SK-N-SH treated with all-trans-retinoic acid at 6 μM for 48 hours (cell line): ENCODE results near the gene TSGA10IP.

Experiments
- ATAC-seq: fragments of 200-7000 bp; cut with Tn5 transposase; 3 replicates; pipeline ENCODE4 v1.9.1; 2020; ENCODE audit warnings: mild to moderate bottlenecking, moderate library complexity
- ARNTL ChIP-seq: fragments of 450-650 bp; formaldehyde crosslinking; IDR thresholded peaks from 2 replicates; pipeline ENCODE4 v1.5.0; 2020; ENCODE audit warnings: low read depth, mild to moderate bottlenecking, moderate library complexity, borderline replicate concordance
- BACH2 ChIP-seq: fragments of 250-450 bp; sonication (Bioruptor Pico); IDR thresholded peaks from 2 replicates; pipeline ENCODE4 v1.9.0; 2021; ENCODE audit warnings: mild to moderate bottlenecking, borderline replicate concordance
- CSDC2 ChIP-seq: fragments of 250-450 bp; sonication (Bioruptor Pico); IDR thresholded peaks from 2 replicates; pipeline ENCODE4 v1.5.0; 2020; ENCODE audit warnings: mild to moderate bottlenecking, moderate library complexity
- ESRRG ChIP-seq: fragments of 250-450 bp; sonication (Bioruptor Pico); IDR thresholded peaks from 2 replicates; pipeline ENCODE4 v1.6.1; 2021; ENCODE audit warnings: mild to moderate bottlenecking
- GLIS3 ChIP-seq: fragments of 250-450 bp; sonication (Bioruptor Pico); IDR thresholded peaks from 2 replicates; pipeline ENCODE4 v1.5.0; 2020; ENCODE audit warnings: mild to moderate bottlenecking, moderate library complexity
- ISL1 ChIP-seq: fragments of 250-450 bp; sonication (Bioruptor Pico); IDR thresholded peaks from 2 replicates; pipeline ENCODE4 v2.1.2; 2022; ENCODE audit warnings: mild to moderate bottlenecking, moderate library complexity
- RARB ChIP-seq: fragments of 250-450 bp; sonication (Bioruptor Pico); IDR thresholded peaks from 2 replicates; pipeline ENCODE4 v1.8.0; 2021; ENCODE audit warnings: mild to moderate bottlenecking, moderate library complexity
- SNAI2 ChIP-seq: fragments of 250-450 bp; sonication (Bioruptor Pico); IDR thresholded peaks from 2 replicates; pipeline ENCODE4 v1.5.0; 2020; ENCODE audit warnings: mild to moderate bottlenecking, moderate library complexity
- TCF4 ChIP-seq: fragments of 250-450 bp; sonication (Bioruptor Pico); IDR thresholded peaks from 2 replicates; pipeline ENCODE4 v1.8.0; 2021; ENCODE audit warnings: mild to moderate bottlenecking, moderate library complexity, borderline replicate concordance
- TOX ChIP-seq: fragments of 250-450 bp; sonication (Bioruptor Pico); IDR thresholded peaks from 2 replicates; pipeline ENCODE4 v1.8.0; 2021; ENCODE audit warnings: mild to moderate bottlenecking, moderate library complexity, borderline replicate concordance
- ZC3H10 ChIP-seq: fragments of 250-450 bp; sonication (Bioruptor Pico); IDR thresholded peaks from 2 replicates; pipeline ENCODE4 v1.5.1; 2021; ENCODE audit warnings: mild to moderate bottlenecking, moderate library complexity
- ZFP3 ChIP-seq: fragments of 250-450 bp; sonication (Bioruptor Pico); IDR thresholded peaks from 2 replicates; pipeline ENCODE4 v1.5.0; 2020; ENCODE audit warnings: mild to moderate bottlenecking, moderate library complexity
- ZNF565 ChIP-seq: fragments of 450-650 bp; formaldehyde crosslinking; conservative IDR thresholded peaks from 2 replicates; pipeline ENCODE4 v1.5.0; 2020; ENCODE audit warnings: low read depth, mild to moderate bottlenecking, moderate library complexity
- ZNF70 ChIP-seq: fragments of 450-650 bp; formaldehyde crosslinking; IDR thresholded peaks from 2 replicates; pipeline ENCODE4 v1.5.0; 2020; ENCODE audit warnings: mild to moderate bottlenecking, moderate library complexity
- ZNF8 ChIP-seq: fragments of 450-650 bp; formaldehyde crosslinking; IDR thresholded peaks from 2 replicates; pipeline ENCODE4 v1.5.0; 2020; ENCODE audit warnings: mild to moderate bottlenecking, moderate library complexity
- TF ChIP-seq, protein P1 (sequence below): fragments of 250-450 bp; sonication (Bioruptor Pico); IDR thresholded peaks from 2 replicates; pipeline ENCODE4 v1.5.1; 2020; ENCODE audit warnings: low read depth, mild to moderate bottlenecking, moderate library complexity
- TF ChIP-seq, protein P2 (sequence below): fragments of 250-450 bp; sonication (Bioruptor Pico); IDR thresholded peaks from 2 replicates; pipeline ENCODE4 v1.5.0; 2020; ENCODE audit warnings: mild to moderate bottlenecking, moderate library complexity

TSGA10IP gene

DNA sequence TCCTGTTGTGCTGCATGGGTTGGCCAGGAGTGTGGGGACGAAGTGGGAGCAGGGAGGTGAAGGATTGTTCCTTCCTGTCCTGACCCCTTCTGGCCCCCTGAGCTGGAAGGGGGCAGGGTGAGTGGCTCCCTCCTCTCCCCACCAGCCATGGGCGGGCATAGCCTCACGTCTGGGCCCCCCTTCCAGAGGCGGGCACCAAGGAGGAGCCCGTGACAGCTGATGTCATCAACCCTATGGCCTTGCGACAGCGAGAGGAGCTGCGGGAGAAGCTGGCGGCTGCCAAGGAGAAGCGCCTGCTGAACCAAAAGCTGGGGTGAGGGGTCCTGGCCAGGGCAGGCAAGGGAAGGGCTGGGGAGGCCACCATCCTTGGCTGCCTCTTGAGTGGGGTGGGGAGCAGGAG is 19.6 kb downstream of the TSGA10IP start (continued):
- TF ChIP-seq TCF4 (CRISPR knock-in tag) (no peak), ZFP3 (CRISPR knock-in tag) (no peak)

DNA sequence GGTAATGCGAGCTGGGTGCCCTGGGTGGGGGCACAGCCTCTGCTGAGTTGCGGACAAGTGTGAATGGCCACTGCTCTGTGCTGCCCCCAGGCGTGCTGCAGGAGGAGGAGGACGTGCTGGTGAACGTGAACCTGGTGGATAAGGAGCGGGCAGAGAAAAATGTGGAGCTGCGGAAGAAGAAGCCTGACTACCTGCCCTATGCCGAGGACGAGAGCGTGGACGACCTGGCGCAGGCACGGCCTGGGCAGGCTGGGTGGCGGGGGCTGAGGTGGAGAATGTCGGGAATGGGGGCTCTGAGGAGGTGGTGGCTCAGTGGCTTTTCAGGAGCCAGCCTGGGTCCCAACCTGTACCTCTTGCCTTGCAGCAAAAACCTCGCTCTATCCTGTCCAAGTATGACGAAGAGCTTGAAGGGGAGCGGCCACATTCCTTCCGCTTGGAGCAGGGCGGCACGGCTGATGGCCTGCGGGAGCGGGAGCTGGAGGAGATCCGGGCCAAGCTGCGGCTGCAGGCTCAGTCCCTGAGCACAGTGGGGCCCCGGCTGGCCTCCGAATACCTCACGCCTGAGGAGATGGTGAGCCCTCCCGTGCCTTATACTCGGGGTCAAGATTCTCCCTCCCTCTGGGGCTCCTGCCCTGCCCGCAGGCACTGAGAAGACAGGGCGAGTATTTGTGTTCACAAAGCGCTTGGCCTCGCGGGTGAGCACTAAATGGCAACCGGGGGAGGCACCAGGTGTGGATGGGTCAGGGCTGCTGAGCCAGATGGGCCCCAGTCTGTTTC is 20.9 kb downstream of the TSGA10IP start:
- ATAC-seq: no peak

DNA sequence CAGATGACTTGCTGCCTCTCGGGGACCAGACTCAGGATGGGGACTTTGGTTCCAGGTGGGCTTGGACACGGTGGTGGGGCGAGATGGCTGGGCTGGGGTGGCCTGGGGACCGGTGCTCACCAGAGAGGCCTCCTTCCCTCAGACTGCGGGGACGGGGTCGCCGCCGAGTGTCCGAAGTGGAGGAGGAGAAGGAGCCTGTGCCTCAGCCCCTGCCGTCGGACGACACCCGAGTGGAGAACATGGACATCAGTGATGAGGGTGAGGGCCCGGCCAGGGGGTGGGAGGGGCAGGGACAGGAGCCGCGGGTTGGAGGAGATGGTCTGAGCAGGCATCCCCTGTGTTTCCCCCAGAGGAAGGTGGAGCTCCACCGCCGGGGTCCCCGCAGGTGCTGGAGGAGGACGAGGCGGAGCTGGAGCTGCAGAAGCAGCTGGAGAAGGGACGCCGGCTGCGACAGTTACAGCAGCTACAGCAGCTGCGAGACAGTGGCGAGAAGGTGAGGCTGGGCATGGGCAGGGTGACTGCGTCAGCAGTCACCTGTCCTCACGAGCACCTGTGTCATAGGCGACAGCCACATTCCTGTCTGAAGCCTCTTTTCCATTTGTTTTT is 22.2 kb downstream of the TSGA10IP start:
- TF ChIP-seq ESRRG (CRISPR knock-in tag) (no peak), SNAI2 (CRISPR knock-in tag) (no peak), ZNF70 (CRISPR knock-in tag) (no peak), ZFP3 (CRISPR knock-in tag) (no peak), GLIS3 (CRISPR knock-in tag) (no peak), BACH2 (CRISPR knock-in tag) (no peak), TOX (CRISPR knock-in tag) (no peak), CSDC2 (CRISPR knock-in tag) (no peak), ZNF8 (no peak), ZNF565 (CRISPR knock-in tag) (no peak)
- TF ChIP-seq, protein P1, sequence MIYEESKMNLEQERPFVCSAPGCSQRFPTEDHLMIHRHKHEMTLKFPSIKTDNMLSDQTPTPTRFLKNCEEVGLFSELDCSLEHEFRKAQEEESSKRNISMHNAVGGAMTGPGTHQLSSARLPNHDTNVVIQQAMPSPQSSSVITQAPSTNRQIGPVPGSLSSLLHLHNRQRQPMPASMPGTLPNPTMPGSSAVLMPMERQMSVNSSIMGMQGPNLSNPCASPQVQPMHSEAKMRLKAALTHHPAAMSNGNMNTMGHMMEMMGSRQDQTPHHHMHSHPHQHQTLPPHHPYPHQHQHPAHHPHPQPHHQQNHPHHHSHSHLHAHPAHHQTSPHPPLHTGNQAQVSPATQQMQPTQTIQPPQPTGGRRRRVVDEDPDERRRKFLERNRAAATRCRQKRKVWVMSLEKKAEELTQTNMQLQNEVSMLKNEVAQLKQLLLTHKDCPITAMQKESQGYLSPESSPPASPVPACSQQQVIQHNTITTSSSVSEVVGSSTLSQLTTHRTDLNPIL (CRISPR knock-in tag): no peak
- TF ChIP-seq, all 23 proteins: peak for 0
- no peak for ATAC-seq

More for the DNA sequence above, 20.9 kb downstream of the TSGA10IP start:
- no peak for TF ChIP-seq TOX (CRISPR knock-in tag)

DNA sequence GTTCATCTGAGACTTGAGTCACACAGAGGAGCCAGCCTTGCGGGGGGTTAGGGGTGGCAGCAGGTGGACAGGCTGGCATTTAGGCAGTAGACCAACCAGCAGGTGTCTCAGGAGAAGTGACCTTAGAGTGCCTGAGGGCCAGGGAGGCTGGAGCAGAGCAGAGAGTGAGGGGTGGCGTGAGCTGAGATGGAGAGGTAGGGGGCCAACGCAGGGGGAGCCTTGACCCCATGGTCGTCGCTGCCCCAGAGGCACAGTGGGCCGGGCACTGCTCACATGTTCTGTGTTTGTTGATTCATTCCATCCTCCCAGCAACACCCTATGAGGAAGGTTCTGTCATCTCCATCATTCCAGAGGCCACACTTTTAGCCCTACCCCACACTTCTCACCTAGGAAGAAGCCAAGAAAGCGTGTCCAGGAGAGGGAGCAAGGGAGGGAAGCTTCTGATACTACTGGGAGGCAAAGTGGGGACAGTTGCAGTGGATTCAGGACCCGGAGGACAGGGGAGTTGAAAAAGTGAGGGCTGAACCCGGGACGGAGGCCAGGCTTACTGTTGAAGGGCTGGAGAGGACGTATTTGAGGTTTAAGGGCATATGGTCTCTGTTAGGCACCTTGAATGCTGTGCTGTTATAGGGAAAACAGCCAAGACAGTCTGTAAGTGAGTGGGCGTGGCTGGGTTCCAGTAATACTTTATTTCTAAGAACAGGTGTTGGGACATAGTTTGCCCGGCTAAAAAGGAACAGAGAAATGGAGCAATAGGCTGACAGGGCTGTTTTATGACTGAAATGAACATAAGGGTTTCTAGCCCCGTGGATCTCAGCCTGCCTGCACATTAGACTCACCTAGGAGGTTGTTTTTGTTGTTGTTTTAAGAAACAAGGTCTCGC is 23.6 kb downstream of the TSGA10IP start:
- no peak for ATAC-seq
- TF ChIP-seq TCF4 (CRISPR knock-in tag): no peak

DNA sequence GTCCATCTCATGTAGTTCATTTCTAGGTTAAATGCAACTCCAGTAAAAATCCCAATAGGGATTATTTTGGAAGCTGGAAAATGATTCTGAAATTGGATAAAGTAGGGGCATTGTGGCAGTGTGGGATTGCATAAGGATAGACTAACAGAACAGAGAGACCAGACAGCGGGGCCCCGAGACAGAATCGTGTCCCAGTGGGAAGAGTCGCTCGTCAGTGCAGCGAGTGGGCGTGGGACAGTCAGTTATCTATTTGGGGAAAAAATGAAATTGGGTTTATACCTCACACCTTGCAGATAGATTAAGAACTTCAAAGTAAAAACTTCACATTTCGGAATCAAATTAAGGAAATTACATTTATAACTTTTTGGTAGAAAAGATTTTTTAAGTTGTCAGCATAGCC is 26.8 kb downstream of the TSGA10IP start:
- no peak for ATAC-seq
- TF ChIP-seq ZNF70 (CRISPR knock-in tag): no peak
- TF ChIP-seq ZNF565 (CRISPR knock-in tag): no peak
- no peak for TF ChIP-seq SNAI2 (CRISPR knock-in tag)
- no peak for TF ChIP-seq TOX (CRISPR knock-in tag)
- no peak for TF ChIP-seq CSDC2 (CRISPR knock-in tag)
- TF ChIP-seq RARB (CRISPR knock-in tag): no peak
- TF ChIP-seq, protein P2, sequence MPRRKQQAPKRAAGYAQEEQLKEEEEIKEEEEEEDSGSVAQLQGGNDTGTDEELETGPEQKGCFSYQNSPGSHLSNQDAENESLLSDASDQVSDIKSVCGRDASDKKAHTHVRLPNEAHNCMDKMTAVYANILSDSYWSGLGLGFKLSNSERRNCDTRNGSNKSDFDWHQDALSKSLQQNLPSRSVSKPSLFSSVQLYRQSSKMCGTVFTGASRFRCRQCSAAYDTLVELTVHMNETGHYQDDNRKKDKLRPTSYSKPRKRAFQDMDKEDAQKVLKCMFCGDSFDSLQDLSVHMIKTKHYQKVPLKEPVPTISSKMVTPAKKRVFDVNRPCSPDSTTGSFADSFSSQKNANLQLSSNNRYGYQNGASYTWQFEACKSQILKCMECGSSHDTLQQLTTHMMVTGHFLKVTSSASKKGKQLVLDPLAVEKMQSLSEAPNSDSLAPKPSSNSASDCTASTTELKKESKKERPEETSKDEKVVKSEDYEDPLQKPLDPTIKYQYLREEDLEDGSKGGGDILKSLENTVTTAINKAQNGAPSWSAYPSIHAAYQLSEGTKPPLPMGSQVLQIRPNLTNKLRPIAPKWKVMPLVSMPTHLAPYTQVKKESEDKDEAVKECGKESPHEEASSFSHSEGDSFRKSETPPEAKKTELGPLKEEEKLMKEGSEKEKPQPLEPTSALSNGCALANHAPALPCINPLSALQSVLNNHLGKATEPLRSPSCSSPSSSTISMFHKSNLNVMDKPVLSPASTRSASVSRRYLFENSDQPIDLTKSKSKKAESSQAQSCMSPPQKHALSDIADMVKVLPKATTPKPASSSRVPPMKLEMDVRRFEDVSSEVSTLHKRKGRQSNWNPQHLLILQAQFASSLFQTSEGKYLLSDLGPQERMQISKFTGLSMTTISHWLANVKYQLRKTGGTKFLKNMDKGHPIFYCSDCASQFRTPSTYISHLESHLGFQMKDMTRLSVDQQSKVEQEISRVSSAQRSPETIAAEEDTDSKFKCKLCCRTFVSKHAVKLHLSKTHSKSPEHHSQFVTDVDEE: no peak
- no peak for TF ChIP-seq ZFP3 (CRISPR knock-in tag)
- TF ChIP-seq ZC3H10: no peak
- no peak for TF ChIP-seq GLIS3 (CRISPR knock-in tag)
- TF ChIP-seq ISL1 (CRISPR knock-in tag): no peak
- TF ChIP-seq, protein P1 (CRISPR knock-in tag): no peak
- TF ChIP-seq ARNTL: no peak
- TF ChIP-seq ESRRG (CRISPR knock-in tag): no peak
- no peak for TF ChIP-seq ZNF8
- TF ChIP-seq TCF4 (CRISPR knock-in tag): no peak
